ENCODE measurements around the gene ABCA12. TPM values are rescaled to one million over a fixed set of nuclear protein-coding genes. Genes with fewer than 3 reads are reported as not detected.

Gene ABCA12
- total RNA-seq, 2 experiments from 2014 or later, result not detected

DNA sequence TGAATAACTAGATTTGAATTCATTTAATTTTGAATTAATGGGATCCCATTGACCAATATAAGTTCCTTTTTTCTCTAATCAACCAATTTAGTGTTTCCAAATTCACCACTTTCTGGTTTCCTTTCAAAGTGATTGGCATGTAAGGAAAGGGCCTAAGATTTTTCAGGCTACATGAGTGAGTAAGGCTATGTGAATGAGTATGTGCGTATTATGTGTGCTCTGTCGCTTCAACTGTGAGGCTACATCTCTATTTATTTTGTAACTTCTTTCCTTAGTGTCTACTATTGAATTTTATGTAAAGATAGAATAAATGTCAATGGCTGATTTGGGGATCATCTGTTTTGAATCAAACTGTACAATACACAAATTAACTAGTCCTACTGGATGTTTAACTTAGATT lies 110.6 kb downstream of the ABCA12 start:
- Histone ChIP-seq H3K36me3 (ENCODE audit: insufficient read depth, low read length) (no peaks in the 10 kb centered on the region), H3K4me3 (ENCODE audit: low read length) (no peak overlapping the region), H3K27ac (ENCODE audit: low read depth in 1 of 2, low read length in 2 of 2) (no peak overlapping the region), H3K27me3 (ENCODE audit: control insufficient read depth in 1 of 2, insufficient read depth in 2 of 2, low read length in 2 of 2) (no peaks in the 10 kb centered on the region), H3K4me1 (ENCODE audit: insufficient read depth, low read length) (no peaks in the 10 kb centered on the region), H3K9me3 (ENCODE audit: control insufficient read depth in 1 of 2, insufficient read depth in 1 of 2, low read length in 2 of 2) (no peaks in the 10 kb centered on the region)
- Mint-ChIP-seq H3K4me1 (ENCODE audit: low read depth) (no peaks in the 10 kb centered on the region), H3K36me3 (ENCODE audit: low read depth) (no peaks in the 10 kb centered on the region), H3K4me3 (no peak overlapping the region), H3K27ac (no peak overlapping the region), H3K27me3 (no peaks in the 10 kb centered on the region), H3K9me3 (no peaks in the 10 kb centered on the region)
- TF ChIP-seq, protein P1, sequence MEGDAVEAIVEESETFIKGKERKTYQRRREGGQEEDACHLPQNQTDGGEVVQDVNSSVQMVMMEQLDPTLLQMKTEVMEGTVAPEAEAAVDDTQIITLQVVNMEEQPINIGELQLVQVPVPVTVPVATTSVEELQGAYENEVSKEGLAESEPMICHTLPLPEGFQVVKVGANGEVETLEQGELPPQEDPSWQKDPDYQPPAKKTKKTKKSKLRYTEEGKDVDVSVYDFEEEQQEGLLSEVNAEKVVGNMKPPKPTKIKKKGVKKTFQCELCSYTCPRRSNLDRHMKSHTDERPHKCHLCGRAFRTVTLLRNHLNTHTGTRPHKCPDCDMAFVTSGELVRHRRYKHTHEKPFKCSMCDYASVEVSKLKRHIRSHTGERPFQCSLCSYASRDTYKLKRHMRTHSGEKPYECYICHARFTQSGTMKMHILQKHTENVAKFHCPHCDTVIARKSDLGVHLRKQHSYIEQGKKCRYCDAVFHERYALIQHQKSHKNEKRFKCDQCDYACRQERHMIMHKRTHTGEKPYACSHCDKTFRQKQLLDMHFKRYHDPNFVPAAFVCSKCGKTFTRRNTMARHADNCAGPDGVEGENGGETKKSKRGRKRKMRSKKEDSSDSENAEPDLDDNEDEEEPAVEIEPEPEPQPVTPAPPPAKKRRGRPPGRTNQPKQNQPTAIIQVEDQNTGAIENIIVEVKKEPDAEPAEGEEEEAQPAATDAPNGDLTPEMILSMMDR (IDR thresholded peaks at IDR 0.05), result no peak
- intact Hi-C loops (cut with DNase I, micrococcal nuclease), result no loop called here
- CTCF ChIA-PET, result no interaction called here
- DNase-seq (no peak), ATAC-seq (ENCODE audit: poor library complexity) (no peak)
- POLR2A ChIA-PET, result no interaction called here

DNA sequence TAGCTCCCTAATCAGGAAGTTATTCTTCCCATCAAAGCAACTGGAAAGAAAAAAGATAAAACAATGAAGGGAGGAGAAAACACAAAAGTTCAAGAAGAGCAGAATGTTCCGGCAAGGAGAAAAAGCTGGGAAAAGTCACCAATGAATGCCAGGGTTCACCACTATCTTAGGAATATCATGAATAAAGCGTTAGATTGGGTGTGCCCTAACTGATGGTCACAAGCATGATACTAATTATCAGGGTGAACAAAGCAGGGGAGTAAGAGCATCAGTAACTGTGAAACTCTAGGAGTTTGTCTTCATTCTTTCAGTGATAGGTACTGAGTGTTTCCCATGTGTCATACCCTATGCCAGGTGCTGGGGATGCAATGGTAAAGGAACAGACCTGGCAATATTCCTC lies 115.5 kb downstream of the ABCA12 start:
- TF ChIP-seq, protein P1 (IDR thresholded peaks at IDR 0.05), result no peak
- H3K27me3 Mint-ChIP-seq, result no peaks in the 10 kb centered on the region
- H3K27ac Mint-ChIP-seq, result no peak overlapping the region
- ChIA-PET POLR2A (no interaction called here), CTCF (no interaction called here)
- Histone ChIP-seq H3K27ac (ENCODE audit: low read depth in 1 of 2, low read length in 2 of 2) (no peak overlapping the region), H3K36me3 (ENCODE audit: insufficient read depth, low read length) (no peaks in the 10 kb centered on the region), H3K27me3 (ENCODE audit: control insufficient read depth in 1 of 2, insufficient read depth in 2 of 2, low read length in 2 of 2) (no peaks in the 10 kb centered on the region), H3K4me1 (ENCODE audit: insufficient read depth, low read length) (no peaks in the 10 kb centered on the region), H3K4me3 (ENCODE audit: low read length) (no peak overlapping the region), H3K9me3 (ENCODE audit: control insufficient read depth in 1 of 2, insufficient read depth in 1 of 2, low read length in 2 of 2) (no peaks in the 10 kb centered on the region)
- no peak overlapping the region for H3K4me3 Mint-ChIP-seq
- DNase-seq (no peak), ATAC-seq (ENCODE audit: poor library complexity) (no peak)
- H3K9me3 Mint-ChIP-seq, result no peaks in the 10 kb centered on the region
- no peaks in the 10 kb centered on the region for H3K36me3 Mint-ChIP-seq (ENCODE audit: low read depth)
- intact Hi-C loops (cut with DNase I, micrococcal nuclease), result no loop called here
- no peaks in the 10 kb centered on the region for H3K4me1 Mint-ChIP-seq (ENCODE audit: low read depth)

DNA sequence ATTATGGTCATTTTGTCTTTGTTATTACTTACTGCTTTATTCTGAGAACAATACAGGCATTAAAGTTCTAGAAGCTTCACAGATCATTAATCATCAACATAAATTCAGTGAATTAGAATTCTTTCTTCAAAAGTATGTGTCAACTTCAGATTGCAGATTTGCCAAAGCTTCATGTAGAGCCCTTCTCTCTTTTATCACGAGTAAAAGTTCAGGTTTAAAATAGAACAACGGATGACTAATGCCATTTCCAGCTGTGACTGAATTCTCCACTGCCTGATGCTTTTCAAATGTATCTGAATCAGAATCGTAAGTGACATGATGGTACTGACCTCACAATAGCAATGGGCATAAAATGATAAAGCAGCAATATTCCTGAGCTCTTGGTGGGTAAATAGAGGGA lies 116.0 kb downstream of the ABCA12 start:
- ChIA-PET CTCF (no interaction called here), POLR2A (no interaction called here)
- TF ChIP-seq, protein P1 (IDR thresholded peaks at IDR 0.05), result no peak
- no peaks in the 10 kb centered on the region for H3K4me1 ChIP-seq (ENCODE audit: insufficient read depth, low read length)
- no peaks in the 10 kb centered on the region for H3K4me1 Mint-ChIP-seq (ENCODE audit: low read depth)
- ATAC-seq (ENCODE audit: poor library complexity) (no peak), DNase-seq (no peak)
- no peaks in the 10 kb centered on the region for H3K27me3 Mint-ChIP-seq
- H3K27ac ChIP-seq (ENCODE audit: low read depth in 1 of 2, low read length in 2 of 2), result no peak overlapping the region
- H3K9me3 ChIP-seq (ENCODE audit: control insufficient read depth in 1 of 2, insufficient read depth in 1 of 2, low read length in 2 of 2), result no peaks in the 10 kb centered on the region
- no peak overlapping the region for H3K4me3 ChIP-seq (ENCODE audit: low read length)
- intact Hi-C loops (cut with DNase I, micrococcal nuclease), result no loop called here
- H3K27me3 ChIP-seq (ENCODE audit: control insufficient read depth in 1 of 2, insufficient read depth in 2 of 2, low read length in 2 of 2), result no peaks in the 10 kb centered on the region
- no peaks in the 10 kb centered on the region for H3K36me3 Mint-ChIP-seq (ENCODE audit: low read depth)
- H3K36me3 ChIP-seq (ENCODE audit: insufficient read depth, low read length), result no peaks in the 10 kb centered on the region
- H3K27ac Mint-ChIP-seq, result no peak overlapping the region
- no peak overlapping the region for H3K4me3 Mint-ChIP-seq
- no peaks in the 10 kb centered on the region for H3K9me3 Mint-ChIP-seq
